NCI-H1417 treated with DMSO at 0.1 percent for 48 hours (cell line): Measurements from ENCODE around the gene CSF1.

Source experiments
- DNase-seq: peaks from one replicate; lab custom pipeline; 2025; lab: John Stamatoyannopoulos, UW

The CSF1 gene

GRCh38 chr1:109883248-109883955, 27.2 kb upstream of the CSF1 start:
- no peak for DNase-seq

GRCh38 chr1:109884242-109884891, 26.3 kb upstream of the CSF1 start:
- no peak for DNase-seq

GRCh38 chr1:109885589-109885988, 25.1 kb upstream of the CSF1 start:
- DNase-seq, result no peak

GRCh38 chr1:109886827-109887226, 23.8 kb upstream of the CSF1 start:
- DNase-seq, result no peak

GRCh38 chr1:109887271-109887670, 23.4 kb upstream of the CSF1 start:
- no peak for DNase-seq

- no peak for DNase-seq
These were observed 22.8 kb upstream of the CSF1 start for GRCh38 chr1:109887884-109888283.

GRCh38 chr1:109889094-109889493, 21.6 kb upstream of the CSF1 start:
- DNase-seq, result no peak

GRCh38 chr1:109890115-109890953, 20.3 kb upstream of the CSF1 start:
- DNase-seq, result no peak

- no peak for DNase-seq
These were observed 18.7 kb upstream of the CSF1 start for GRCh38 chr1:109891930-109892329.

- DNase-seq, result no peak
These were observed 17.9 kb upstream of the CSF1 start for GRCh38 chr1:109892561-109893368.

- DNase-seq, result no peak
These were observed 17.0 kb upstream of the CSF1 start for GRCh38 chr1:109893532-109894171.

- DNase-seq, result no peak
These were observed 15.6 kb upstream of the CSF1 start for GRCh38 chr1:109894823-109895719.

GRCh38 chr1:109895720-109896504, 14.7 kb upstream of the CSF1 start:
- DNase-seq, result no peak

GRCh38 chr1:109896681-109897080, 14.0 kb upstream of the CSF1 start:
- no peak for DNase-seq

- DNase-seq, result no peak
These were observed 13.2 kb upstream of the CSF1 start for GRCh38 chr1:109897259-109897955.

GRCh38 chr1:109898842-109899241, 11.8 kb upstream of the CSF1 start:
- no peak for DNase-seq

GRCh38 chr1:109901141-109901523, 9.5 kb upstream of the CSF1 start:
- DNase-seq, result no peak

GRCh38 chr1:109901524-109902145, 9.0 kb upstream of the CSF1 start:
- no peak for DNase-seq
